ENCODE data around the gene ERMP1.

- TF ChIP-seq EZH2 (IDR thresholded peaks at IDR 0.05; ENCODE audit: borderline replicate concordance, low read depth, low read length, severe bottlenecking): peak; percentile 44
- TF ChIP-seq, protein P1, sequence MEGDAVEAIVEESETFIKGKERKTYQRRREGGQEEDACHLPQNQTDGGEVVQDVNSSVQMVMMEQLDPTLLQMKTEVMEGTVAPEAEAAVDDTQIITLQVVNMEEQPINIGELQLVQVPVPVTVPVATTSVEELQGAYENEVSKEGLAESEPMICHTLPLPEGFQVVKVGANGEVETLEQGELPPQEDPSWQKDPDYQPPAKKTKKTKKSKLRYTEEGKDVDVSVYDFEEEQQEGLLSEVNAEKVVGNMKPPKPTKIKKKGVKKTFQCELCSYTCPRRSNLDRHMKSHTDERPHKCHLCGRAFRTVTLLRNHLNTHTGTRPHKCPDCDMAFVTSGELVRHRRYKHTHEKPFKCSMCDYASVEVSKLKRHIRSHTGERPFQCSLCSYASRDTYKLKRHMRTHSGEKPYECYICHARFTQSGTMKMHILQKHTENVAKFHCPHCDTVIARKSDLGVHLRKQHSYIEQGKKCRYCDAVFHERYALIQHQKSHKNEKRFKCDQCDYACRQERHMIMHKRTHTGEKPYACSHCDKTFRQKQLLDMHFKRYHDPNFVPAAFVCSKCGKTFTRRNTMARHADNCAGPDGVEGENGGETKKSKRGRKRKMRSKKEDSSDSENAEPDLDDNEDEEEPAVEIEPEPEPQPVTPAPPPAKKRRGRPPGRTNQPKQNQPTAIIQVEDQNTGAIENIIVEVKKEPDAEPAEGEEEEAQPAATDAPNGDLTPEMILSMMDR (IDR thresholded peaks at IDR 0.05; ENCODE audit: borderline replicate concordance, extremely low read depth, low read length, poor library complexity, severe bottlenecking): peak; percentile 81
Measured at GRCh38 chr9:5832538-5833529, at the start of gene ERMP1.

Data from DND-41 (cell line).